ENCODE data around the gene AQP3.
"Not testable (repeated sequence)": the region's sequence is repeated elsewhere in the genome, so short reads cannot be mapped to it uniquely, and the experiment has no call there.

The AQP3 gene

GRCh38 chr9:33430942-33431341 is 16.5 kb downstream of the AQP3 start:
- no peak for DNase-seq
- Histone ChIP-seq H3K4me3 (ENCODE audit: low read depth, low read length) (no peak overlapping the region), H3K27ac (no peak overlapping the region), H3K36me3 (replicated peaks) (no peaks in the 10 kb centered on the region), H3K27me3 (replicated peaks) (peaks cover 8% of the 10 kb centered on the region)
- in situ Hi-C loops (cut with HindIII; ENCODE audit: low pct_ligation_motif_present, low sequenced_read_pairs), result no loop called here
- TF ChIP-seq CTCF (IDR thresholded peaks at IDR 0.05; ENCODE audit: low read depth, low read length, missing control alignments), result no peak

- no peak for TF ChIP-seq CTCF (IDR thresholded peaks at IDR 0.05; ENCODE audit: low read depth, low read length, missing control alignments)
- no peaks in the 10 kb centered on the region for H3K27me3 ChIP-seq (replicated peaks)
- no peaks in the 10 kb centered on the region for H3K36me3 ChIP-seq (replicated peaks)
- DNase-seq, result no peak
- in situ Hi-C loops (cut with HindIII; ENCODE audit: low pct_ligation_motif_present, low sequenced_read_pairs), result no loop called here
- no peak overlapping the region for H3K27ac ChIP-seq
- H3K4me3 ChIP-seq (ENCODE audit: low read depth, low read length), result no peak overlapping the region
Measured at GRCh38 chr9:33429256-33429985, 18.0 kb downstream of the AQP3 start.

GRCh38 chr9:33426843-33427293 is 20.5 kb downstream of the AQP3 start:
- in situ Hi-C loops (cut with HindIII; ENCODE audit: low pct_ligation_motif_present, low sequenced_read_pairs), result no loop called here
- Histone ChIP-seq H3K4me3 (ENCODE audit: low read depth, low read length) (no peak overlapping the region), H3K36me3 (replicated peaks) (no peaks in the 10 kb centered on the region), H3K27ac (no peak overlapping the region), H3K27me3 (replicated peaks) (no peaks in the 10 kb centered on the region)
- DNase-seq, result no peak
- no peak for TF ChIP-seq CTCF (IDR thresholded peaks at IDR 0.05; ENCODE audit: low read depth, low read length, missing control alignments)

GRCh38 chr9:33425128-33425533 is 22.3 kb downstream of the AQP3 start:
- in situ Hi-C loops (cut with HindIII; ENCODE audit: low pct_ligation_motif_present, low sequenced_read_pairs), result no loop called here
- H3K27ac ChIP-seq, result no peak overlapping the region
- H3K4me3 ChIP-seq (ENCODE audit: low read depth, low read length), result no peak overlapping the region
- no peaks in the 10 kb centered on the region for H3K36me3 ChIP-seq (replicated peaks)
- no peak for DNase-seq
- H3K27me3 ChIP-seq (replicated peaks), result no peaks in the 10 kb centered on the region
- no peak for TF ChIP-seq CTCF (IDR thresholded peaks at IDR 0.05; ENCODE audit: low read depth, low read length, missing control alignments)

- H3K36me3 ChIP-seq (replicated peaks); H3K27ac ChIP-seq; H3K4me3 ChIP-seq (ENCODE audit: low read depth, low read length); DNase-seq; H3K27me3 ChIP-seq (replicated peaks); in situ Hi-C loops (cut with HindIII; ENCODE audit: low pct_ligation_motif_present, low sequenced_read_pairs): not testable (repeated sequence)
Measured at GRCh38 chr9:33424492-33424891, 22.9 kb downstream of the AQP3 start.

GRCh38 chr9:33424043-33424442 is 23.4 kb downstream of the AQP3 start:
- H3K4me3 ChIP-seq (ENCODE audit: low read depth, low read length); in situ Hi-C loops (cut with HindIII; ENCODE audit: low pct_ligation_motif_present, low sequenced_read_pairs); H3K27me3 ChIP-seq (replicated peaks); H3K36me3 ChIP-seq (replicated peaks); H3K27ac ChIP-seq; DNase-seq: not testable (repeated sequence)

- Histone ChIP-seq H3K36me3 (replicated peaks) (no peaks in the 10 kb centered on the region), H3K27me3 (replicated peaks) (no peaks in the 10 kb centered on the region), H3K4me3 (ENCODE audit: low read depth, low read length) (no peak overlapping the region), H3K27ac (no peak overlapping the region)
- in situ Hi-C loops (cut with HindIII; ENCODE audit: low pct_ligation_motif_present, low sequenced_read_pairs), result no loop called here
- DNase-seq, result no peak
- TF ChIP-seq CTCF (IDR thresholded peaks at IDR 0.05; ENCODE audit: low read depth, low read length, missing control alignments), result no peak
Measured at GRCh38 chr9:33419708-33420303, 27.6 kb downstream of the AQP3 start.
